ENCODE data around the gene C1QTNF6.
"Not testable (repeated sequence)": the region's sequence is repeated elsewhere in the genome, so short reads cannot be mapped to it uniquely, and the experiment has no call there.

Gene C1QTNF6

DNA sequence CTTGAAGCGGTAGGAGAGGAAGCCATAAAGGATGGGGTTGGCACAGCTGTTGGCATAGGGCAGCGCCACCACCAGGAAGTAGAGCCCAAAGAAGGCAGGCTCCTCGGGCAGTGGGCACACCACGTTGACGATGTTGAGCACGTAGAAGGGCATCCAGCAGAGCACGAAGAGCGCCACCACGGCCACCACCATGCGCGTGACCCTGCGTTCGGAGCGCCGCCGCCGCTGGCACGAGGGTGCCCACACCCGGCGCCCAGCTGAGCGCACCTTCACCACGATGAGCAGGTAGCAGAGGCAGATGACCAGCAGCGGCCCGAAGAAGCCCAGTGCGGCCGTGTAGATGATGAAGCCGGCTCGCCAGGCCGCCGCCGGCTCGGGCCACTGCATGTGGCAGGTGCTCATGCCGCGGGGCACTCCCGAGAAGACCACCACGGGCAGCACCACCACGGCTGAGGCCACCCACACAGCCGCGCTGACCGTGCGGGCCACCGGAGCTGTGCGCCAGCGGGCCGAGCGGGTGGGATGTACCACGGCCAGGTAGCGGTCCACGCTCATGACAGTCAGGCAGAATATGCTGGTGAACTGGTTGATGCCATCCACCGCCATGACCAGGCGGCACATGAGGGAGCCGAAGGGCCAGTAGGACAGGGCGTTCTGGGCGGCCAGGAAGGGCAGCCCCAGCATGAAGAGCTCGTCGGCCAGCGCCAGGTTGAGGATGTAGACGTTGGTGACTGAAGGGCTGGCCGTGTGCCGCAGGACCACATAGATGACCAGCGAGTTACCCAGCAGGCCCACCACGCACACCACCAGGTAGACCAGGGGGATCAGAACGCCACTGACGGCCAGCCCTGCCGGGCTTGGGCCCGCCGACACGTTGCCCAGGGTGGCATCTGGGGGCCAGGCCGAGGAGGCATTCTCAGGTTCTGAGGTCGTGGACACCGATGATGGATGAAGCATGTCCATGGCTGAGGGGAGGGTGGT lies 19.1 kb upstream of the C1QTNF6 start:
- no peak for DNase-seq

DNA sequence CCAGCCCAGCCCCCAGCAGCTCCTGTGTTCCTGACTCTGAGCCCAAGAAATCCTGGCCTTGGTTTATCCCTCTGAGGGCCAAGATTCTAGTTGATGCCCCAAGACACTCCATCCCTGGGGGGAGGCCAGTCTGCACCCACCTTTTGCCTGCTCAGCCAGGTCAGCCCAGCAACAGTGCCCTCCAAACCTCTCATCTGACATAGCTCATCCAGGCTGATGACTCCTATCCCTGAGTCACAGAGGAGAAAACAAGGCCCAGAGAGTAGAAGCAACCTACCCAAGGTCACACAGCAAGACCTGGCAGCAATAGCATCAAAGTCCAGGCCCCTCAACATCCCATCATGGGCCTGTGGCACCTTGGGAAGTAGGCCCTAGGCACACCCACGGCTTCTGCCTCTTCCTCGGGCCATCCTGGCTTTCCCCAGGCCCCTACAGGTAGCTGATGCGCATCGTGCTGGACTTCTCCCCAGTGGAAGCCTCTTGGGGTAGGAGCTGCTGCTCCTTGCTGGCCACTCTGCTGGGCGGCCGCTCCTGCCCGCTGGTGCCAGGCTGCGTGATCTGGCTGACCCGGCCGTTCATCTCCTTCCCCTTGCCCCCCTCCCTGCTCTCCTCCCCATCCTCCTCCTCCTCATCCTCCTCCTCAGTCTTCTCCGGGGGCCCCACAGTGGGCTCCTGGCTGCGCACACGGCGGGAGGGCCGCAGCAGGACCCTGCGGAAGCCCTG lies 18.2 kb upstream of the C1QTNF6 start:
- DNase-seq = no peak

- DNase-seq = no peak
Measured at GRCh38 chr22:37205046-37205445, 17.0 kb upstream of the C1QTNF6 start.

DNA sequence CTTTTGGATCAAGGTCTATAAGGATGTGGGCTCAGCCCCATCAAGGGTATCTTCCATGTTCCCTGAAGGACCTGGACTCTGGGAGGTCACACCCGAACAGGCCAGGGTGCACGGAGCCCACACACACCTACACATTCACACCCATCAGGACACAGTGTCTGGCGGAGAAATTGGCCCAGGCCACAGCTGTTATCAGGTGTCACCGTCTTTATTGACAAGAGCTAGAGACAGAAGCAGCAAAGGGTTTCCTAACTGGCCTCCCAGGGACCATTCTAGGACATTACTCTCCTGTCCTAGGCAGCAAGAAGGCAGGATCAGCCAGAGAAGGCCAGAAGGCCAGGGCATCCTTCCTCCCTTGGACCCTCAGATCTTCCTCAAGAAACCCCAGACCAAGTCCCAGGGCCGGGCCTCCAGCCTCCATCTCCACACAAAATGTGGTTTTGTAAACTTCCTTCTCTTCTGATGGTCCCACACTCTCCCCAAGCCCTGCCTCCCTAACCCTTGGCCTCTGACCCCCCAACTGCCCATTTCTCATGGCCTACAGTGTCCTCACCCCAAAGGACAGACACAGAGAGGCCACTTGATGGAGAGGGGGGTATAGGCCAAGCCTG lies 16.1 kb upstream of the C1QTNF6 start:
- no peak for DNase-seq

DNA sequence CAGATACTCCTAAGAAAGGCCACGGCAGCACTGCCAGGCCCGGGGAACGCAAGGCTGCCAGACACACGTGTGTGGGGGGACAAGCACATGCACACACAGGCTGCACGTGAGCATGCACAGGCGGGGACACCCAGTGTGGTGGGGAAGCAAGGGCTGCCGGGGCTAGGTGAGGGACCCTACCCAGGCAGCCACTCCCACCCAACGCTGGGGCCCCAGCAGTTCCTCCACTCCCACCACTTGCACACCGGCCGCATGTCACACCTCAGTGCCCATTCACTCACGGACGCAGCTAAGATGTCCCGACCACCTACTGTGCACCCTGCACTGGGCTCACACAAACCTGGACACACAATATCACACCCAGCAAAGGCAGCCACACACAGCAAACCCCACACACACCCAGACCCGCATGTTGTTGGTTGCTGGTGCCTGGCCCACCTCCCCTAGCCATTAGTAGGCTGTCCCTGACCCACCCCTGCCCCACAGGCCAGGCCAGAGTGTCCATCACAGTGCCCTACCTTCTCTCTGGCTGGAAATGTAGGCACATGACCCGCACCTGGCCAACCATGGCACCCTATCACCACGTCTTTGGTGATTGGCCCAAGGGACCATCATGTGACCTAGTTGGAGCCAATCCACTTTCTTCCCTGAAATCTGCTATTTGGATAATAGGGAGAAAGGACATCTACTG lies 15.5 kb upstream of the C1QTNF6 start:
- DNase-seq = no peak

- DNase-seq = no peak
Measured at GRCh38 chr22:37202716-37203115, 14.7 kb upstream of the C1QTNF6 start.

DNA sequence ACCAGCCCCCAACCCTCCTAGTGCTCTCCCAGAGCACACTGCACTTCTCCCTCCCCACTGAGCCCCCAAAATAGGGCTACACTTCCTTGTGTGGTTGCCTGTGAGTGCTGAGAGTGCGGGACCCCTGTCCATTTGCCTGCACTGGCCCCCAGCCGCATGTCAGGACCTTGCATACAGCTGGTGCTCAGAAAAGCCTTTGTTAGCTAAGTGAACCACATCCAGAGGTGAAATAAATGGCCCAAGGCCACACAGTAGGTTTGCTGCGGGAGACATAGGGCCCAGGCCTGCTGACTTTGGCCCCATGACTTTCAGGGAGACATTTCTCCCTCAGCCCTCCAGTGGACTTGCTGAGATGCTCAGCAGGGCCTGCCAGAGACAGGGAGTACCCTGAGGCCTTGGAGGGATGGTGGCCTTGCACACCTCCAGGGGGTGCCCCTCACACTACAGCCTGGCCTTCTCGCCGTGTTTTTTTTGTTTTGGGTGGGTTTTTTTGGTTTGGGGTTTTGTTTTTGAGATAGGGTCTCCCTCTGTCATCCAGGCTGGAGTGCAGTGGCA lies 14.0 kb upstream of the C1QTNF6 start:
- DNase-seq = no peak

DNA sequence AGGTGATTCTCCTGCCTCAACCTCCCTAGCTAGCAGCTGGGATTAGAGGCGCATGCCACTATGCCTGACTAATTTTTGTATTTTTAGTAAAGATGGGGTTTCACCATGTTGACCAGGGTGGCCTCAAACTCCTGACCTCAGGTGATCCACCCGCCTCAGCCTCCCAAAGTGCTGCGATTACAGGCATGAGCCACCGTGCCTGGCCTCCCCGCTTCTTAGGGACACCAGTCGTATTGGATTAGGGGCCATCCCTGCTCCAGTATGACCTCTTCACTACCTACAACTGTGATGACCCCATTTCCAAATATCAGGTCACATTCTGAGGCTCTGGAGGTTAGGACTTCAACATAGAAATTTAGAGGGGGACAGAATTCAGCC lies 13.4 kb upstream of the C1QTNF6 start:
- not testable (repeated sequence) for DNase-seq

GRCh38 chr22:37199760-37200108 lies 11.7 kb upstream of the C1QTNF6 start:
- no peak for DNase-seq

GRCh38 chr22:37199103-37199759 lies 11.2 kb upstream of the C1QTNF6 start:
- DNase-seq = peak; percentile 99

DNA sequence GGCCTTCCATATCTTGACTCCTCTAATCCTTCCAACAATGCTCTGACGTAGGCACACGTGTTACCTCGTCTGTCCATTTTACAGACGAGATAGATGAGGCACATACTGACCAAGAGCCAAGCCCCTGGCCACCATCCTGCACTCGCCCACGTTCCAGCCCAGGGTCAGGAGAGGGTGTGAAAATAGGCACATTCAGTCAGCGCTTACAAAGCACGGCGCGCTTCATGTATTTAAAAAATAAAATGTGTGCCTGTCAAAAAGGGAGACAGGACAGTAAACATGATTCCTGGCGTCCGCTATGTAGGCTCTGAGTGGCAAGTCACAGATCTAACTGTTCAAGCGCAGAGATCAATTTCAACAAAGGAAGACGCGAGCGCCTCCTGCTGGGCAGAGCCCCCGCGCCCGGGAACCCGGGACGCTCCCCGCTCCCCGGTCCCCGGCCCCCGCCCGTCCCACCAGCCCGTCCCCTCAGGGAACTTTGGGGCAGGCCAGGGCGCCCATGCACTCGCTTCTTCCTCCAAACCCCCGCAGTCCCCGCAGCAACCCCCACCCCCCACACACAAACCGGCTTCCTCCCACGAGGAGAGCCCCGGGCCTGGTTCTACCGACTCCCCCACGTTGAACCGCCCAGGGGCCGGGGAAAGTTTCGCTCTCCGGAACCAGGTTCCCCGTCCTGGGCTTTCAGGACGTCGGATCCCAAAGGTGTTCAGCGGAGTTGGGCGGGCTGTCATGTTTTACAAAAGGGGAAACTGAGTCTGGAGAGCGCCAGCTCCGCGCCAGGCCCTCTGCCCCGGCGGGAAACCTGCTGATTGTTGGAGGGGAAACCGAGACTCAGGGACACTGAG lies 10.4 kb upstream of the C1QTNF6 start:
- DNase-seq = peak; percentile 93

DNA sequence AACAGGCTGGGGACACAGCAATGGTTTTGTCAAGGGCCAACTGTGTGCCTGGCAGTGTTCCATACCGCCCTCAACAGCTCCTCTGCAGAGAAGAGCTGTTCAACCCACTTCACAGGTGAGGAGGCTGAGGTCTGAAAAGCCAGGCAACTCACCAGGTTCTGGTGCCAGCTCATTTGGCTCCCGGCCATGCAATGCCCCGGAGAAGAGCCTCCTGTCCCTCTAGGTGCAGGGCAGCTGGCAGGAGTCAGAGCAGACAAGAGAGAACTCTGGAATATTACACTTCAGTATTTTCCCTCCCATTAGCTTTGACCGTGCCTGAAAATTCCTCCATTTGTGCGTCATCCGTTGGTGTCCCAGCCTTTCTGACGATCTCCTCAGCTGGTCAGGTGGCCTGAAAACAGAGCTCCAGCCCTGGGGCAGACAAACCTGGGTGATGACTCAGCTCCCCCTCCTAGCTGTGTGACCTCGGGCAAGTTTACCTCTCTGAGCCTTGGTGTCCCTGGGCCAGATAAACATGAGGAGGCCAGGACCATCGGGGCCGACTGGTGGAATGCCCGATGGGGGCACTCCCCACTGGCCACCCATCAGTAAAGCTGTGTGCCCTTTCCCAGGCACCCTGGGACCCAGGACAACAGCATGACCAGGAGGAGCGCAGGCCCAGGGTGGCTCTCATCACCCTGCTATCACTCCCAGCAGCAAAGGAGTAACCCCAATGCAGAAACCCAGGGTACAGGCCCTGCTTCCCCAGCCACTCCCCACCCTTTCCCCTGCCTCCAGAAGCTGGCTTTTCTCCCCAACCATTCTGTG lies 9.6 kb upstream of the C1QTNF6 start:
- no peak for DNase-seq

- peak; percentile 30 for DNase-seq
Measured at GRCh38 chr22:37196539-37197450, 8.7 kb upstream of the C1QTNF6 start.

- no peak for DNase-seq
Measured at GRCh38 chr22:37195921-37196320, 7.9 kb upstream of the C1QTNF6 start.

DNA sequence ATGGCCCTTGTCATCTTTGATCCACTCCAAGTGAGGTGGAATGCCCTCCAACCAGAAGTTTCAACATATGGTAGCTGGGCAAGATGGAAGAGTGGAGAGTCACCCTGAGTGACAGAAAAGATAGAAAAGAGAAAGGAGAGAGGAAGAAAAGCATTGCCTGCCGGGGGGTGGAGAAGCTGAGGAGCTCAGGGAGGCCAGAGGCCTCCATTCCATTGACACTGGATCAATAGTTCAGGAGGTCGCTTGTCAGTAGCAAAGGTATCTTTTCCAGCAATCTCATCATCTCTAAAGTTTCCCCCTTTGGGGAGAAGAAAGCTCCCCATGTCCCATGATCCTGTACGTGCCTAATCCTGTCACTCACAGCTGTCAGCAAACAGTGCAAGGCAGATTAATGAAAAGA lies 6.7 kb upstream of the C1QTNF6 start:
- no peak for DNase-seq

- DNase-seq = no peak
Measured at GRCh38 chr22:37193629-37194191, 5.7 kb upstream of the C1QTNF6 start.

- no peak for DNase-seq
Measured at GRCh38 chr22:37192741-37193140, 4.7 kb upstream of the C1QTNF6 start.

- no peak for DNase-seq
Measured at GRCh38 chr22:37192204-37192603, 4.2 kb upstream of the C1QTNF6 start.

DNA sequence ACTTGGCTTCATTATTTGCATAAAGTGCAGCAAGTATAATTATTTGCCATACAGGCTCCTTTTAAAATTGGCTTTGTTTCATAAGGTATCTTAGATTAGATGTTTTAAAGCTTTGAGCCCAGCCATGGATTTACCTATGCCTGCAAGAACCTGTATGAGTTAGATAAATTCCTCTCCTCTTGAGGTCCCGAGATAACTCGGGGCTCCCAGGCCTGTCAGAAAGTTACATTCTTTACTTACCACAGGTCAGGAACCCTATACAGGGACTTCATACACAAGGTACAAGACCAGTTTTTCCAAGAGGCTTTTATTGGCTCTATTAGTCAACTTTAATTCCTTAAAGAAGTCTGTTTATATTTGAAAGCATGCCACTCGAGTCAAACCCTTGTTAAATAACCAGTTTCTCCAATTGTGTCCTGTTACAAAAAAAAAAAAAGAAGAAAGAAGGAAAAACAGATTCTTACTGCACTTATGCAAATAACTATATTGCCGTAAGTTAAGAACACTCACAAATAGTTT lies 2.3 kb upstream of the C1QTNF6 start:
- no peak for DNase-seq
